Activated naive CD4-positive, alpha-beta T cell treated with anti-CD3 and anti-CD28 coated beads, Interleukin-2, amount 50 U/mL, for 24 hours (primary cell): Measurements from ENCODE around the gene PRPF18.

Experiments
- H3K27ac Mint-ChIP-seq: one replicate; pipeline ENCODE4 v1.8.0; 2021; ENCODE audit warnings: mild to moderate bottlenecking, mixed read lengths
- H3K27me3 Mint-ChIP-seq: one replicate; pipeline ENCODE4 v1.8.0; 2021; ENCODE audit warnings: mixed read lengths
- H3K36me3 Mint-ChIP-seq: one replicate; pipeline ENCODE4 v1.8.0; 2021; ENCODE audit warnings: mixed read lengths
- H3K4me1 Mint-ChIP-seq: one replicate; pipeline ENCODE4 v1.8.0; 2021; ENCODE audit warnings: mixed read lengths
- H3K4me3 Mint-ChIP-seq: one replicate; pipeline ENCODE4 v1.8.0; 2021; ENCODE audit warnings: mild to moderate bottlenecking, mixed read lengths
- H3K9me3 Mint-ChIP-seq: one replicate; pipeline ENCODE4 v1.8.0; 2021; ENCODE audit warnings: mixed read lengths

PRPF18 gene

DNA sequence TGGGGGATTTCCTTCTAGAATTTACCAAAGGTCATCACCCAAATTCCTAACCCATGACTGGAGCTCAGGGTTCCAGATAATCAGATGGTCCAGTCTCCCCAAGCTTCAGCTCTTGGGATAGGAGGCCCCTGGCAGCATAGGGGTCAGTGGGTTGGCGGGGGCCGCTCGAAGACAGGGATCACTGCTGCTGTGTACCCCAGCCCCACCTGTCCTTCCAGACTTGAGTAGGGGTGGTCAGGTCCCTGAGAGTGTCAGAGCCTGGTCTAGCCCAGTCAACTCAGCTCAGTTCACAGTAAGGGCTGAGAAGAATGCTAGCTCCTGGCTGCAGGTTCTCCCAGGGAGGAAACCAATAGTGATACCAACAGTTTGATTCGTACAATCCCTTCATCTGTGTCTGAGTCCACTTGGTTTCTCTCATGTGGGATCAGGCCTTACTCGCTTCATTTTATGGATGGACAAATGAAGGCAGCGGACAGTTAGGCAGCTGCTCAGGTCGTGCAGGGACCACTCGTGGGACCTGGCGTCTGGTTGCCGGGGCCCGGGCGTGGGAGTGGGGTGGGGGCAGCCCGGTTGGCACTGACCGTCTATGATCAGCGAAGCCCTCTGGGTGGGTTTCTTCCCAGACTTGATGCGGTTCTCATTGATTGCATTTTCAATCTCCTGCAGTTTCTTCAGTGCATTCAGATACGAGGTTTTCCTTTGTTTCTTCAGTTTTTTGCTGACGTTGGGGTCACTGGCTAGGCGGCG is 78.9 kb downstream of the PRPF18 start:
- Mint-ChIP-seq H3K27ac (no peak overlapping the region), H3K36me3 (peaks cover 4% of the 10 kb centered on the region), H3K4me1 (no peaks in the 10 kb centered on the region), H3K27me3 (no peaks in the 10 kb centered on the region), H3K4me3 (no peak overlapping the region), H3K9me3 (no peaks in the 10 kb centered on the region)

GRCh38 chr10:13668126-13668525 is 81.4 kb downstream of the PRPF18 start:
- Mint-ChIP-seq H3K27ac (no peak overlapping the region), H3K4me3 (no peak overlapping the region), H3K4me1 (no peaks in the 10 kb centered on the region), H3K36me3 (peaks cover 4% of the 10 kb centered on the region), H3K27me3 (no peaks in the 10 kb centered on the region), H3K9me3 (no peaks in the 10 kb centered on the region)

DNA sequence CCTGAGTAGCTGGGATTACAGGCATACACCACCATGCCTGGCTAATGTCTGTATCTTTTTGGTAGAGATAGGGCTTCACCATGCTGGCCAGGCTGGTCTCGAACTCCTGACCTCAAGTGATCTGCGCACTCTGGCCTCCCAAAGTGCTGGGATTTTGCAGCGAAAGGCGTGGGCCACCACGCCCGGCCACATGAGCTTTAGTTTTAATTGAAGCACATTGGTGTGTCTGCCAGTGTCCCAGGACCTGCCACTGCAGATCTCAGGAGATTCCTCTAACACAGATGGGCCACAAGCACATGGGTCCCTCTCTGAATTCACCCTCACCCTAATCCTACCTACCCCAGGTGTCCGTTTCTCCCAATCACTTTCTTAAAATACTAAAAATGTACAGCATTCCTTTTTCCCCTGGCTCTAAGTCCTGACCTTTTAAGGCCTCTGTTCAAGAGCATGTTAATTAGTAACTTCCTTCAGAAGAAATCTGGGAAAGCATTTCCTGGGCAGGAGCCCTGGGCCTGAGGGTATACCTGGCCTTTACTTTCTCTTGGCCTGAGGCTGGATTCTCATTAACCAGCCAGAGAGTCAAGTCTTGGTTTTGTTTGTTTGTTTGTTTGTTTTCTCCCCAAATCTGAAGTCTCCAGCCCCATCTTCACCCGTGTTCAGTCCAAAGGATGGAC is 82.6 kb downstream of the PRPF18 start:
- H3K36me3 Mint-ChIP-seq = peaks cover 4% of the 10 kb centered on the region
- no peak overlapping the region for H3K27ac Mint-ChIP-seq
- no peaks in the 10 kb centered on the region for H3K27me3 Mint-ChIP-seq
- no peak overlapping the region for H3K4me3 Mint-ChIP-seq
- no peaks in the 10 kb centered on the region for H3K4me1 Mint-ChIP-seq
- H3K9me3 Mint-ChIP-seq = no peaks in the 10 kb centered on the region

DNA sequence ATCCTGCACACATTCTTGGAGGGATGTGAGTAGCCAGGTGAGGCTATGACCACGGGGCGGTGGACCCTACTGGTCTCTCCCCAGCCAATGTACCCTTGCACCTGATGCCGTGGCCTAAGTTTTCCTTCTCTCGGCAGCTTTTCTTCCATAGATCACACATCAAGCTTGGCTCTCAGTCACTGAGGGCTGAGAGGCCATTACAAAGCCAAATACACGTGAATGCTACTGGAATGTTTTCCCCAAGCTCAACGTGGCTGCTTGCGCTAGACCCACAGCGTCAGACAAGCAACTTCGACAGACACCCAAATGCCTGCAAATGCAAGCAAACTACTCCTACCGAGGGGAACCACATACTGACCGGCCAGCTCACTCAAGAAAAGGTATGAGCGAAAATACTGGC is 83.1 kb downstream of the PRPF18 start:
- Mint-ChIP-seq H3K27ac (no peak overlapping the region), H3K4me1 (no peaks in the 10 kb centered on the region), H3K27me3 (no peaks in the 10 kb centered on the region), H3K4me3 (no peak overlapping the region), H3K9me3 (no peaks in the 10 kb centered on the region), H3K36me3 (peaks cover 4% of the 10 kb centered on the region)

DNA sequence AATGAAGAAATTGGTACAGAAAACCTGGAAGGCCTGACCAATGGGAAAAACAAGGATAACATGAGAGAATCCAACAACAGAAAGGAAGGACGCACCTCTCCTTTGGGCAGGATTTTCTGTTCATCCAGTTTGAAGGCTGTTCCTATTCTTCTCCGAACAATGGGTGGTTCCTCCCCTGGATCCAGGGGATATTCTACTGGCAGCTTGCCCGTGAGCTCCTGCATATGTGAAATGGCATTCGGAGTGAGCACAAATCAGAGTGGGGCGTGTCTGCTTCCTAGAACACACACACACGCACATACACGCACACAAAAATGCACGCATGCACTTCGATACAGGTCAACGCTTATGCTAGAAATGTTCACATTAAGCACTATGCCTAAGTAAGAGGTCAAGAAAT is 83.5 kb downstream of the PRPF18 start:
- peaks cover 4% of the 10 kb centered on the region for H3K36me3 Mint-ChIP-seq
- H3K27ac Mint-ChIP-seq = no peak overlapping the region
- H3K4me3 Mint-ChIP-seq = no peak overlapping the region
- H3K27me3 Mint-ChIP-seq = no peaks in the 10 kb centered on the region
- H3K4me1 Mint-ChIP-seq = no peaks in the 10 kb centered on the region
- no peaks in the 10 kb centered on the region for H3K9me3 Mint-ChIP-seq

GRCh38 chr10:13671904-13672303 is 85.1 kb downstream of the PRPF18 start:
- Mint-ChIP-seq H3K9me3 (no peaks in the 10 kb centered on the region), H3K27ac (no peak overlapping the region), H3K4me1 (no peaks in the 10 kb centered on the region), H3K36me3 (peaks cover 4% of the 10 kb centered on the region), H3K27me3 (no peaks in the 10 kb centered on the region), H3K4me3 (no peak overlapping the region)

- Mint-ChIP-seq H3K27ac (no peak overlapping the region), H3K9me3 (no peaks in the 10 kb centered on the region), H3K4me1 (no peaks in the 10 kb centered on the region), H3K27me3 (no peaks in the 10 kb centered on the region), H3K36me3 (peaks cover 5% of the 10 kb centered on the region), H3K4me3 (no peak overlapping the region)
Observed at GRCh38 chr10:13672548-13672947, 85.8 kb downstream of the PRPF18 start.

- peaks cover 6% of the 10 kb centered on the region for H3K36me3 Mint-ChIP-seq
- H3K9me3 Mint-ChIP-seq = no peaks in the 10 kb centered on the region
- no peak overlapping the region for H3K27ac Mint-ChIP-seq
- H3K4me3 Mint-ChIP-seq = no peak overlapping the region
- H3K4me1 Mint-ChIP-seq = no peaks in the 10 kb centered on the region
- H3K27me3 Mint-ChIP-seq = no peaks in the 10 kb centered on the region
Observed at GRCh38 chr10:13673156-13673555, 86.4 kb downstream of the PRPF18 start.

GRCh38 chr10:13674645-13675588 is 88.2 kb downstream of the PRPF18 start:
- Mint-ChIP-seq H3K27ac (no peak overlapping the region), H3K27me3 (peaks cover 2% of the 10 kb centered on the region), H3K36me3 (peaks cover 4% of the 10 kb centered on the region), H3K4me1 (no peaks in the 10 kb centered on the region), H3K4me3 (no peak overlapping the region), H3K9me3 (no peaks in the 10 kb centered on the region)

- Mint-ChIP-seq H3K4me3 (no peak overlapping the region), H3K27ac (no peak overlapping the region), H3K4me1 (no peaks in the 10 kb centered on the region), H3K9me3 (no peaks in the 10 kb centered on the region), H3K27me3 (peaks cover 7% of the 10 kb centered on the region), H3K36me3 (peaks cover 2% of the 10 kb centered on the region)
Observed at GRCh38 chr10:13678101-13678843, 91.5 kb downstream of the PRPF18 start.
